K562 (cell line): Measurements from ENCODE around the gene SLC39A11. TPM values are rescaled to one million over a fixed set of nuclear protein-coding genes. Genes with fewer than 3 reads are reported as not detected.

ENCODE experiments used
- ATAC-seq: fragments of 200-7000 bp; cut with Tn5 transposase; 3 replicates; pipeline ENCODE4 v1.9.1; 2020; ENCODE audit warnings: moderate library complexity
- BruUV-seq: library from RNA; stranded (reverse); fragments of 400-500 nt; replicated peaks from 2 replicates; lab custom pipeline; 2021; lab: Mats Ljungman, UMichigan
- CTCF ChIA-PET: fragments of 300-600 bp; formaldehyde crosslinking; extraction: SDS; loops from one replicate; lab custom pipeline; 2021; ENCODE audit warnings: low intra/inter-chr PET ratio; lab: Yijun Ruan, JAX
- POLR2A ChIA-PET: fragments of 300-600, 350-650 bp; sonication (Branson Sonifier 250); formaldehyde crosslinking; extraction: SDS; loops from one replicate; lab custom pipeline; 2021; ENCODE audit warnings: antibody characterized with exemption, inconsistent platforms; lab: Yijun Ruan, JAX
- DNase-seq, 4 experiments: peaks; one replicate each; pipeline versions ENCODE4 v3.0.0 to v3.0.0-alpha.2; 2011 to 2018; ENCODE audit warnings: low spot score in 3 of 4, mixed read lengths in 3 of 4; ENCODE audit errors: extremely low read depth in 1 of 4
- FAIRE-seq: peaks from 2 replicates; lab custom pipeline; 2011; peaks lifted over from hg19 to GRCh38; lab: Jason Lieb, UNC
- H2AFZ ChIP-seq: 2 replicates; pipeline ENCODE4 v1.6.0; 2011; ENCODE audit warnings: low read depth, low read length, control low read depth, inconsistent platforms
- H3K27ac ChIP-seq: fragments of 200-600 bp; 3 replicates; pipeline ENCODE4 v1.8.0; 2011; ENCODE audit warnings: low read depth, mild to moderate bottlenecking, control low read depth, inconsistent platforms, low read length, moderate library complexity, mixed read lengths; ENCODE audit errors: extremely low read depth
- H3K27me3 ChIP-seq, 2 experiments: fragments of 300-600 bp in 1 of 2; 2 replicates in 1 of 2; 3 replicates in 1 of 2; pipeline versions ENCODE4 v1.6.0 to v1.8.0; 2011; ENCODE audit warnings: inconsistent platforms in 2 of 2, low read length in 2 of 2, mild to moderate bottlenecking in 1 of 2, mixed read lengths in 1 of 2, moderate library complexity in 1 of 2; ENCODE audit not compliant: control insufficient read depth in 2 of 2, insufficient read depth in 2 of 2
- H3K36me3 ChIP-seq: fragments of 300-600 bp; 3 replicates; pipeline ENCODE4 v1.8.0; 2011; ENCODE audit warnings: mild to moderate bottlenecking, low read length, inconsistent platforms; ENCODE audit not compliant: control insufficient read depth, insufficient read depth
- H3K4me1 ChIP-seq, 2 experiments: fragments of 200-600 bp in 1 of 2; replicated peaks in 1 of 2; 2 replicates in 1 of 2; 3 replicates in 1 of 2; pipeline versions ENCODE4 v1.5.1 to v1.8.0; 2011; ENCODE audit warnings: inconsistent platforms in 2 of 2, low read length in 2 of 2, mild to moderate bottlenecking in 1 of 2, mixed read lengths in 1 of 2, moderate library complexity in 1 of 2; ENCODE audit not compliant: control insufficient read depth in 2 of 2, insufficient read depth in 2 of 2
- H3K4me2 ChIP-seq: 2 replicates; pipeline ENCODE4 v1.6.1; 2011; ENCODE audit warnings: low read length, control low read depth, inconsistent platforms, mixed read lengths; ENCODE audit not compliant: insufficient read depth
- H3K4me3 ChIP-seq: fragments of 200-600 bp; sonication (generic), shearing (Covaris generic); 2 replicates; pipeline ENCODE4 v1.5.1; 2016; ENCODE audit warnings: control low read depth, inconsistent platforms
- H3K79me2 ChIP-seq: fragments of 200-600 bp; 3 replicates; pipeline ENCODE4 v1.8.0; 2011; ENCODE audit warnings: low read length, inconsistent platforms; ENCODE audit not compliant: control insufficient read depth, insufficient read depth
- H3K9ac ChIP-seq, 2 experiments: 2 replicates each; pipeline versions ENCODE4 v1.6.0 to v1.6.1; 2011; ENCODE audit warnings: low read depth in 2 of 2, low read length in 2 of 2, control low read depth in 1 of 2, inconsistent platforms in 1 of 2, mild to moderate bottlenecking in 1 of 2, mixed read lengths in 1 of 2; ENCODE audit not compliant: insufficient read depth in 1 of 2
- H3K9me1 ChIP-seq: one replicate; pipeline ENCODE4 v1.6.0; 2011; ENCODE audit warnings: inconsistent platforms, mild to moderate bottlenecking, low read length, moderate library complexity; ENCODE audit not compliant: control insufficient read depth, insufficient read depth
- H3K9me3 ChIP-seq: replicated peaks from 2 replicates; pipeline ENCODE4 v1.5.1; 2011; ENCODE audit warnings: low read depth, low read length, inconsistent platforms; ENCODE audit not compliant: control insufficient read depth, insufficient read depth
- H4K20me1 ChIP-seq: replicated peaks from 2 replicates; pipeline ENCODE4 v1.6.1; 2011; ENCODE audit warnings: low read length, inconsistent platforms, mixed read lengths; ENCODE audit not compliant: control insufficient read depth, insufficient read depth
- ARNT ChIP-seq, 2 experiments: fragments of 450-650 bp; IDR thresholded peaks; 2 replicates each; pipeline ENCODE4 v1.6.1; 2016; ENCODE audit warnings: mild to moderate bottlenecking in 1 of 2
- CBFA2T3 ChIP-seq: fragments of 450-650 bp; IDR thresholded peaks from 2 replicates; pipeline ENCODE4 v1.6.1; 2017
- SOX6 ChIP-seq: fragments of 450-650 bp; IDR thresholded peaks from 2 replicates; pipeline ENCODE4 v1.6.1; 2014; ENCODE audit warnings: mild to moderate bottlenecking
- ZNF224 ChIP-seq: sonication (generic); formaldehyde crosslinking; IDR thresholded peaks from 2 replicates; pipeline ENCODE4 v1.8.0; 2022; ENCODE audit warnings: mild to moderate bottlenecking, missing genetic modification reagents
- WGBS: fragments of 100-300 bp; shearing (Covaris generic); methylation state at CpG from one replicate; pipeline ENCODE4 v1.1.6; 2016; ENCODE audit warnings: low coverage, mixed read lengths; ENCODE audit not compliant: insufficient coverage; ENCODE audit errors: missing lambda C conversion rate; 5-methylcytosine and 5-hydroxymethylcytosine counted together
- in situ Hi-C: fragments of 300-500 bp; cut with MboI; formaldehyde crosslinking; loops from 4 replicates; pipeline ENCODE4 v1.15.0; 2018; ENCODE audit warnings: inconsistent platforms, mixed read lengths
- intact Hi-C: fragments of 100-400 bp; cut with micrococcal nuclease; formaldehyde crosslinking; loops from 2 replicates; pipeline ENCODE4 v1.14.2; 2022
- polyA plus RNA-seq, 8 experiments: library from polyadenylated mRNA; depleted of rRNA in 4 of 8; stranded (reverse) in 5 of 8; unstranded in 3 of 8; fragments of >200 nt; fragmentation: Nextera tagmentation in 2 of 8; fragmentation: Illumina TruSeq in 1 of 8; extraction: Ambion mirVana in 2 of 8; extraction: Trizol in 1 of 8; gene quantifications; 2 replicates each; pipeline versions ENCODE4 v1.2.1 to v1.2.3, GENCODE V29; 2011 to 2014; ENCODE audit warnings: inconsistent platforms in 1 of 8, missing spikeins in 1 of 8
- total RNA-seq, 7 experiments: library from RNA; depleted of rRNA in 6 of 7; stranded (reverse); fragments of >200 nt in 6 of 7; fragmentation: Illumina TruSeq in 2 of 7; extraction: Trizol in 2 of 7; gene quantifications; 2 replicates each; pipeline versions ENCODE4 v1.2.1 to v1.2.3, GENCODE V29; 2011 to 2021; ENCODE audit warnings: low replicate concordance in 1 of 7
- TF ChIP-seq, protein P1 (sequence below), 2 experiments: fragments of 450-650 bp in 1 of 2; IDR thresholded peaks; 2 replicates each; pipeline ENCODE4 v1.6.1; 2011 to 2017; ENCODE audit warnings: low read depth in 2 of 2, antibody characterized with exemption in 1 of 2, borderline replicate concordance in 1 of 2, low read length in 1 of 2, mild to moderate bottlenecking in 1 of 2, mixed read lengths in 1 of 2; ENCODE audit not compliant: control insufficient read depth in 1 of 2
- TF ChIP-seq, protein P2 (sequence below), 3 experiments: IDR thresholded peaks in 2 of 3; conservative IDR thresholded peaks in 1 of 3; 2 replicates each; pipeline ENCODE4 v1.5.1; 2011 to 2012; ENCODE audit warnings: low read length in 3 of 3, mild to moderate bottlenecking in 3 of 3, control low read depth in 2 of 3, improper control_type of control experiment in 1 of 3, inconsistent platforms in 1 of 3, low read depth in 1 of 3, mixed read lengths in 1 of 3, moderate library complexity in 1 of 3; ENCODE audit not compliant: insufficient read depth in 2 of 3
- TF ChIP-seq, protein P3 (sequence below): fragments of 250-450 bp; sonication (Bioruptor Pico); IDR thresholded peaks from 2 replicates; pipeline ENCODE4 v1.9.0; 2021; ENCODE audit warnings: mild to moderate bottlenecking, inconsistent platforms

The SLC39A11 gene
- total and polyA plus RNA-seq, 9 of the 15 experiments (the other 6 are each of a cell fraction or from before 2014, with no cell fraction given) = 10.5 to 26.4 (median 13.4) TPM

DNA sequence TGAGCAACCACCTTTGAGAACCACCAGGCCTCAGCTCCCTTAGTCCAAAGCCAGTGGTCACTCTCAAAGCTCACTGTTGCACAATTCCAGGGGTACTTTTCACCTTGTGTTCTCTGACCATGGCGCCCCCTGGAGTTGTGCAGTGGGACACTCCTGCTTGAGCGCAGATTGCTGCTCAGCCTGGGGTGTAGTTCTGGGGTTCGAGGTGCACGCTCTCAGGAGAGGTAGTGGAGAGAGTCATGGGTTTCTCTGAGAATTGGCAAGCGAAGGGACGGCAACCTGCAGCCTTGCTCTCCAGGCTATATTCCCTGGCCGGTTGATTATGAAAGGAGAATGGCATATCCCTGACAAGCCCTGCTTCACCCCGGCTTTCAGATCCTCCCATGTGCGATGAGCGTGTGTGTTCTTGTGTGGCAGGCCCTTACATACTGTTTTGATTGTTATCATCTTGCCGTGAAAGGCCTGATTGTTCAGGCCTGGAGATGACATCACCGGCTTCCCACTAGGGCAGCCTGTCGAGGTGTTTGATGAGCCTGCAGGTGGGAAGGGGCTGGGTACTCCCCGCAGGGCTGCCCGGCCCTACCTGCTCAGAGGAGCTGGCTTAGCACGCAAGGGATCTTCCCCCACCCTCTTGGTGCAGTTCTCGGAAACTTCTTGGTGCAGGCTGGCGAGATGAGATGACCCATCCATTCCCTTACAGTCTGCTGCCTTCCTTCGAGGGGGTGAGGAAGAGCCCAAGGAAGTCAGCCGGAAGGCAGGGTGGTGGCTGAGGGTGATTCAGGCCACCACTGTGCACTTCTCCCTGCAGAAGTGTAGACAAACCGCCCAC is 431.2 kb downstream of the SLC39A11 start:
- H3K36me3 ChIP-seq = no peaks in the 10 kb centered on the region
- CTCF ChIA-PET = no interaction called here
- H3K27ac ChIP-seq = no peak overlapping the region
- TF ChIP-seq, protein P1, sequence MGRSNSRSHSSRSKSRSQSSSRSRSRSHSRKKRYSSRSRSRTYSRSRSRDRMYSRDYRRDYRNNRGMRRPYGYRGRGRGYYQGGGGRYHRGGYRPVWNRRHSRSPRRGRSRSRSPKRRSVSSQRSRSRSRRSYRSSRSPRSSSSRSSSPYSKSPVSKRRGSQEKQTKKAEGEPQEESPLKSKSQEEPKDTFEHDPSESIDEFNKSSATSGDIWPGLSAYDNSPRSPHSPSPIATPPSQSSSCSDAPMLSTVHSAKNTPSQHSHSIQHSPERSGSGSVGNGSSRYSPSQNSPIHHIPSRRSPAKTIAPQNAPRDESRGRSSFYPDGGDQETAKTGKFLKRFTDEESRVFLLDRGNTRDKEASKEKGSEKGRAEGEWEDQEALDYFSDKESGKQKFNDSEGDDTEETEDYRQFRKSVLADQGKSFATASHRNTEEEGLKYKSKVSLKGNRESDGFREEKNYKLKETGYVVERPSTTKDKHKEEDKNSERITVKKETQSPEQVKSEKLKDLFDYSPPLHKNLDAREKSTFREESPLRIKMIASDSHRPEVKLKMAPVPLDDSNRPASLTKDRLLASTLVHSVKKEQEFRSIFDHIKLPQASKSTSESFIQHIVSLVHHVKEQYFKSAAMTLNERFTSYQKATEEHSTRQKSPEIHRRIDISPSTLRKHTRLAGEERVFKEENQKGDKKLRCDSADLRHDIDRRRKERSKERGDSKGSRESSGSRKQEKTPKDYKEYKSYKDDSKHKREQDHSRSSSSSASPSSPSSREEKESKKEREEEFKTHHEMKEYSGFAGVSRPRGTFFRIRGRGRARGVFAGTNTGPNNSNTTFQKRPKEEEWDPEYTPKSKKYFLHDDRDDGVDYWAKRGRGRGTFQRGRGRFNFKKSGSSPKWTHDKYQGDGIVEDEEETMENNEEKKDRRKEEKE (IDR thresholded peaks at IDR 0.05; ENCODE audit: borderline replicate concordance in 1 of 2, control insufficient read depth in 1 of 2, low read depth in 2 of 2, low read length in 1 of 2) = no peak
- TF ChIP-seq ARNT (IDR thresholded peaks at IDR 0.05) (no peak), ZNF224 (CRISPR knock-in tag) (no peak), CBFA2T3 (no peak), SOX6 (no peak)
- TF ChIP-seq, protein P2, sequence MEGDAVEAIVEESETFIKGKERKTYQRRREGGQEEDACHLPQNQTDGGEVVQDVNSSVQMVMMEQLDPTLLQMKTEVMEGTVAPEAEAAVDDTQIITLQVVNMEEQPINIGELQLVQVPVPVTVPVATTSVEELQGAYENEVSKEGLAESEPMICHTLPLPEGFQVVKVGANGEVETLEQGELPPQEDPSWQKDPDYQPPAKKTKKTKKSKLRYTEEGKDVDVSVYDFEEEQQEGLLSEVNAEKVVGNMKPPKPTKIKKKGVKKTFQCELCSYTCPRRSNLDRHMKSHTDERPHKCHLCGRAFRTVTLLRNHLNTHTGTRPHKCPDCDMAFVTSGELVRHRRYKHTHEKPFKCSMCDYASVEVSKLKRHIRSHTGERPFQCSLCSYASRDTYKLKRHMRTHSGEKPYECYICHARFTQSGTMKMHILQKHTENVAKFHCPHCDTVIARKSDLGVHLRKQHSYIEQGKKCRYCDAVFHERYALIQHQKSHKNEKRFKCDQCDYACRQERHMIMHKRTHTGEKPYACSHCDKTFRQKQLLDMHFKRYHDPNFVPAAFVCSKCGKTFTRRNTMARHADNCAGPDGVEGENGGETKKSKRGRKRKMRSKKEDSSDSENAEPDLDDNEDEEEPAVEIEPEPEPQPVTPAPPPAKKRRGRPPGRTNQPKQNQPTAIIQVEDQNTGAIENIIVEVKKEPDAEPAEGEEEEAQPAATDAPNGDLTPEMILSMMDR (IDR thresholded peaks at IDR 0.05 in 2 of 3, conservative IDR thresholded peaks at IDR 0.05 in 1 of 3; ENCODE audit: insufficient read depth in 2 of 3, low read depth in 1 of 3, low read length in 3 of 3) = 0 out of 6 replicates have a peak, but pooled peaks of 1 of the 3 experiments have one; percentile 32
- TF ChIP-seq, protein P3, sequence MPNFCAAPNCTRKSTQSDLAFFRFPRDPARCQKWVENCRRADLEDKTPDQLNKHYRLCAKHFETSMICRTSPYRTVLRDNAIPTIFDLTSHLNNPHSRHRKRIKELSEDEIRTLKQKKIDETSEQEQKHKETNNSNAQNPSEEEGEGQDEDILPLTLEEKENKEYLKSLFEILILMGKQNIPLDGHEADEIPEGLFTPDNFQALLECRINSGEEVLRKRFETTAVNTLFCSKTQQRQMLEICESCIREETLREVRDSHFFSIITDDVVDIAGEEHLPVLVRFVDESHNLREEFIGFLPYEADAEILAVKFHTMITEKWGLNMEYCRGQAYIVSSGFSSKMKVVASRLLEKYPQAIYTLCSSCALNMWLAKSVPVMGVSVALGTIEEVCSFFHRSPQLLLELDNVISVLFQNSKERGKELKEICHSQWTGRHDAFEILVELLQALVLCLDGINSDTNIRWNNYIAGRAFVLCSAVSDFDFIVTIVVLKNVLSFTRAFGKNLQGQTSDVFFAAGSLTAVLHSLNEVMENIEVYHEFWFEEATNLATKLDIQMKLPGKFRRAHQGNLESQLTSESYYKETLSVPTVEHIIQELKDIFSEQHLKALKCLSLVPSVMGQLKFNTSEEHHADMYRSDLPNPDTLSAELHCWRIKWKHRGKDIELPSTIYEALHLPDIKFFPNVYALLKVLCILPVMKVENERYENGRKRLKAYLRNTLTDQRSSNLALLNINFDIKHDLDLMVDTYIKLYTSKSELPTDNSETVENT = no peak
- H3K27me3 ChIP-seq = no peaks in the 10 kb centered on the region; a peak in 1 of 5 replicates
- WGBS = 45% methylated on average over 20 of the region's 21 CpGs
- H3K4me2 ChIP-seq = no peak overlapping the region
- BruUV-seq = no TSS peak
- in situ Hi-C loops = no loop called here
- H3K4me3 ChIP-seq = no peak overlapping the region
- no peaks in the 10 kb centered on the region; the same call in 1 of the 2 replicates for H4K20me1 ChIP-seq
- POLR2A ChIA-PET = interaction anchor here (1.2 kb wide), 1 partner anchor 9 kb away, joined by 3 read pairs; no protein-coding TSS in a partner anchor
- intact Hi-C loops = no loop called here
- H3K4me1 ChIP-seq = no peaks in the 10 kb centered on the region; a peak in 1 of 5 replicates
- no peaks in the 10 kb centered on the region for H3K79me2 ChIP-seq
- no peak overlapping the region for H3K9ac ChIP-seq
- H3K9me1 ChIP-seq = no peaks in the 10 kb centered on the region
- ATAC-seq = no peak
- no peak overlapping the region for H2AFZ ChIP-seq
- no peak for DNase-seq
- FAIRE-seq = no peak
- H3K9me3 ChIP-seq = no peaks in the 10 kb centered on the region
